GM19328 (cell line): ENCODE results near the gene VWA3B.
"Not testable (repeated sequence)": the region's sequence is repeated elsewhere in the genome, so short reads cannot be mapped to it uniquely, and the experiment has no call there.

Experiments used
- ATAC-seq: cut with Tn5 transposase; IDR thresholded peaks from one replicate; pipeline ENCODE4 v1.9.1; 2021; ENCODE audit warnings: mild to moderate bottlenecking, moderate library complexity; ENCODE audit not compliant: unreplicated experiment

Gene VWA3B

DNA sequence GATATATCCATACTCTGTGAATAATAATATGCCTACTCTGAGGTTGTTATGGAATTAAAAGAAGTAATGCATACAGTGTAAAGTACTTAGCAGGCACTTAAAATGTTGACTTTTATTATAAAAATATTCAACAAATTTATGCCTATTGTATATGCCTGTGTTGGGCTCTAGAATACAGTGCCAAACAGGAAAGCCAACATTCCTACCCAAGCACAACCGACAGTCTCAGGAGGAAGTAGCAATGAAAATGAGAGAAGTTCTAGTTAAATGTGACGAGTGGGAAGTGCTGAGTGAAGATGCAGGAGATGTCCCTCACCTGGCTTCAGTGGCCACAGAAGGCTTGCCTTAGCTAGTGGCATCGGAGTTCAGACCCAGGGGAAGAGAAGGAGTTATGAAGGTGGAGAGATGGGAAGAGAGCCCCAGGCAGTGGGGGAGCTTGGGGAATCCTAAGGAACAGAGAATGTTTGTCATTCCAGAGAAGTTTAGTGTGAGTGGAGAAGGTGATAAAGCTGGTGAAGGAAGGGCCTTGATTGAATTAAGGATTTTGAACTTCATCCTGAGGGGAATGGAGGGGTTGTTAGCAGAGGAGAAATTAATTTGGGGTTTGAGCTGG lies 153.9 kb downstream of the VWA3B start:
- ATAC-seq: no peak

DNA sequence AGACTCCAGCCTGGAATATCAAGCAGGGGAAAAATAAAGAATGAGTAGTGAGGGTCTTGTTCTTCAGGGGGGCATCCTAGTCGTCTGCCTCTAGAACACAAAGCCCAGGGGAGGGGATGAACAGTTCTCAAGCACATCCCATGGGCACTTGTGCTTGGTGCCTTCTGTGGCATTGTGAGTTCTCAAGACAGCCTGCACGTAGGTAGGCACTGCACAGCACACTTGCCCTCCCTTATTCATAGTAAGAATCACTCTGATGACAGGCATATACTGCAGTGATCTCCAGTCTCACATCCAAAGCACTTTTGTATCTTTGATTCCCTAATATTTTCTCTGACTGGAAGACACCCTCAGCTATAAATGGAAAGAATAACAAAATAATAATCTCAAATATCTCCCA lies 154.6 kb downstream of the VWA3B start:
- no peak for ATAC-seq

DNA sequence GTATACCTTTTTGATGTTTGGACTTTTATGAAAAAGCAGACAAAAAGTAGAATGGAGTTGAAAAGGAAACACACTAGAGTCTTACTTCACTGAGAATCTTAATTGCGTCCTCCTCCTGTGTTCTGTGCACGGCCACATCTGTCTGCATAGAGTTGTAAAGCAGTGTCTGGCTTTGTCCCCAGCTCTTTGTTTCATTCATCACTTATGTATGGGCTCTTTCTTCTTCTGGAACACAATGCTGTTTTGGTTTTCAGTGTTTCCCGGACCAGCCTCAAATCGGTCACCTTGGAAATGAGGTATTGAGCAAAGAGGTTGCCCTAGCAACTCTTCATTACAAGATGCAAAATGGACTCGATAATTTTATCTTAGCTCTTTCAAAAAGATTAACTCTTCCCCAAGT lies 155.0 kb downstream of the VWA3B start:
- ATAC-seq: no peak

DNA sequence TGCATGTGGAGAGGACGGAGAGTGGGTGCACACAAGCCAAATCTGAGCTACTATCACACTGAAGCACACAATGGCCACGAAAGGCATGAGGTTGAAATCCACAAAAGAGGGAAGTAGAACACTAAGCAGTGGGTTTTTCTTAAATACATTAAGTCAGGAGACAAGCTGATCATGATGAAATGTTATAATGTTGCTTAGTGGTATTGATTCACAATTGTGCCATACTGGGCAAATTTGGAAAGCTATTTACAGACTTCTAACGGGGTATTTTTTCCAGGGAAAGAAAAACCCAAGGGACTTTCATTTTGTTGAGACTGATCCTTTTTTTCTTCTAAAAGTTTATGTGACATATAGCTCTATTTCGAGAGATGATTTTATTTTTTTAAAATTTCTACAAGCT lies 158.5 kb downstream of the VWA3B start:
- ATAC-seq: no peak

DNA sequence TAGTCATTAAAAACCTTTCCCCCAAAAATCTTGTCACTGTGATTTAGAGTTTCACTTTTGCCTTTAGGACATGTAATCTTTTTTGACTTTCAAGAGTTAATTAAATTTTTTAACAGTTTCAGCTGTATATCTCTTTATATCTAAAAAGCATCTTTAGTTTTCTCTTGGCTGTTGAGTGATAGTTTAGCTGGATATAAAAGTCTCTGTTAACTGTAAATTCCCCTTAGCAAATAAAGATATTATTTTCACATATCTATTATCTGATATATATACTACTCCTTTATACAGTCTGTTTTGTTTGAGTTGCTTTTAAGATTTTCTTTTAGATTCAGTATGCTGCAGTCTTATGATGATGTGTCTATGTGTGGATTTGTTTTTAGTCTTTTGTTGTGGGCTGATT lies 160.4 kb downstream of the VWA3B start:
- ATAC-seq: no peak

DNA sequence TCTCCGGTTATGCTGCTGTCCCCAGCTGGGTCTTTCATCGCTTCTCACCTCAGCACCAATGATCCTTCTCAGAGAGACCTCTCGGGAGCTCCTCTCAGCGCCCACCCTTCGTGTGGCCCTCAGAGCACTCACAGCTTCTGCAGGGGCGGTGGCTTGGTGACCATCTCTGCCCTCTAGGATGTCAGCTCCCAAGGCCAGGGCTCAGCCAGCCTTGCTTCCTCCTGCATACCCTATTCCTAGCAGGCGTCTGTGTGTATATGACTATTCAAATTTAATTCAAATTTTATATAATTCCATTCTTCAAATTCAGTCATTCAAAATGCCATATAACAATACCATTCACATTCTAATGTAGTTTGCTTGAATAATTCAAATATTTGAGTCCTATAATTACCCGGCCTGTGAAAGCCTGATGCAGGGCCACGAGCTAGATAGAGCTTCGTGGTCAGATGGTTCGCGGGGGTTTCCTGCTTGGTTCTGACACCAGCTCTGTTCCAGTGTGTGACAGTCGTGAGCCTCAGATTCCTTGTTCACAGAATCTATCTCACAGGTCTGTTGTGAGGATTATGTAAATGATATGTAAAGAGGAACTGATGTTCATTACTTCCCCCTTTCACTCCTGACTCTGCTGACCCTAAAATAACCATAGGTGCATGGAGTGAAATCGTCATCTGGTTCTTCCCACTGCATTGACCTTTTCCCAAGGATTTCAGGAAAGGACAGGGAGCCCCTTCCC lies 165.2 kb downstream of the VWA3B start:
- ATAC-seq: no peak

DNA sequence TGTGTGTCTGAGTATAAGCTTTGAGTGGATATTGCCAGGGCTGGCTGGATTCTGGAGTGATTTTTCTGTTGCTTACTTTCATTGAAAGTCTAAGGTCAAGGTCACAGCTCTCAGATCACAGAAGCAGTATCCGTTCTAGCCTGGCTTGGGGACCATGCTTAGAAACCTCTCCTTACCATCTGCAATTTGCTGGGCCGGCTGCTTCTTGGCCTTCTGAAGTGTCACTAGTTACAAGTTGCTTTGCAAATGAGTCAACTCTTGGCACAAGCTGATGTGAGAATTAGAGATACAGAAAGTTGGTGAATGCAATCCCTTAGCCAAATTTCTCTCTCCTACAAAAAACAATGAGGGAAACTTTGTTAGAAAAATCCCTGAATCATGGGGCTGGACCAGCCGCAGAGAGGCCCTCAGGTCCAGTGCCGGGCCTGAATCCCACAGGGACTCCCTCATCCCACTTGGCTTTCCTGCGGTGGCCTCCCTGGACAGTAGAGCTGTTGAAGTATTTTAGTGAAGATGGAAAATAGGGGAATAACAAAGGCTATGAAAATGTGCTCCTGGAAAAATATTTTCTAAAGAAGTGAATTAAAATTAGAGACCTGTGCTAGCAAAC lies 166.6 kb downstream of the VWA3B start:
- ATAC-seq: no peak

DNA sequence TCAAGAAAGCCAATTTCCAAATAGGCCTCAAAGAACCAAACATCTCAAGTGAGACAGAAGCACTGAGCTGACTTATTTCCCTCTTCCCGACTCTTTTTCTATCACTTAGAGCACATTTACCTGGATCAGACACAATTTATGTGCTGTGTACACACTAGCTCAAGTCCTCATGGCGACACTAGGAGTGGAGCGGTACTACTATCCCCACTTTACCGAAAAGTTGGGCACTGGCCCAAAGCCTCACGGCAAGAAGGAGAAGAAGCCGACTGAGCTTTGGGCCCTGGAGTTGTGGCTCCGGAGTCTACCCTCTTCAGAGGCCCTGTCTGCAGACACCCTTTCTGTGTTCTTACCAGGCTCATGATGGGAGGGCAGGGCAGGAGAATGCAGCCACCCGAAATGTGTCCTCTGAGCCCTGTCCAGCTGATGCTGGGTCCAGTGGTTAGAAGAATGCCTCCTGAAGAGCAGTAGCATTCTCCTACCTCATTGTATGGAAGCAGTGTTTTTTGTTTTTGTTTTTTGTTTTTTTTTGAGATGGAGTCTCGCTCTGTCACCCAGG lies 167.6 kb downstream of the VWA3B start:
- no peak for ATAC-seq

DNA sequence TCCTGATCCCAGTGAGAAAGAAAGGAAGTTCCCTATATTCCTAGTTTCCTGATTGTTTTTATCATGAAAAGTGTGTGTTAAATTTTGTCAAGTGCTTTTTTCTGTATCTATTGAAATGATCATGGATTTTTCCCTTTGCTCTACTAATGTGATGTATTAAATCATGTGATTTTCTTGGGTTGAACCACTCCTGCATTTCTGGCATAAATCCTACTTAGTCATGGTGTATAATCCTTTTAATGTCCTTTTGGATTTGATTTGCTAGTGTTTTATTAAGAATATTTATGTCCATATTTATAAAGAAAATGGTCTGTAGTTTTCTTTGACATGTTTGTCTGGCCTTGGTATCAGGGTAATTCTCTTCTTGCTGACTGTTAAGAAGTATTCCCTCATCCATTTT lies 171.9 kb downstream of the VWA3B start:
- no peak for ATAC-seq

DNA sequence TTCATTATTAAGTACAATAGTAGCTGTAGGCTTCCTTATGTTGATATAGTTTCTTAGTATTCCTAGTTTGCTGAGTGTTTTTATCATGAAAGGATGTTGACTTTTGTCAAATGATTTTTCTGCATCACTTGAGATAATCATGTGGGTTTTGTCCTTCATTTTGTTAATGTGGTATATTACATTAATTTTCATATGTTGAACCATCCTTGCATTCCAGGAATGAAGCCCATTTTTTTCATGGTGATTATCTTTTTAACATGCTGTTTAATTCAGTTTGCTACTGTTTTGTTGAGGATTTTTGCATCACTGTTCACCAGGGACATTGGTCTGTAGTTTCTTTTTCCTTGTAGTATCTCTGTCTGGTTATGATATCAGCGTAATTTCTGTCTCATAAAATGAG lies 176.4 kb downstream of the VWA3B start:
- no peak for ATAC-seq

DNA sequence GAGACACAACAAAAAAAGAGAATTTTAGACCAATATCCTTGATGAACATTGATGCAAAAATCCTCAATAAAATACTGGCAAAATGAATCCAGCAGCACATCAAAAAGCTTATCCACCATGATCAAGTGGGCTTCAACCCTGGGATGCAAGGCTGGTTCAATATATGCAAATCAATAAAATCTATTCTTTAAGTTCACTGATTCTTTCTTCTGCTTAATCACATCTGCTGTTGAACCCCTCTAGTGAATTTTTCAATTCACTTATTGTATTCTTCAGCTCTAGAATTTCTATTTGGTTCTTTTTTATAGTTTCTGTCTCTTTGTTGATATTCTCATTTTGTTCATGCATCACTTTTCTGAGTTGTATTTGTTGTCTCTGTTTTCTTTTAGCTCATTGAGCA lies 181.3 kb downstream of the VWA3B start:
- ATAC-seq: not testable (repeated sequence)

DNA sequence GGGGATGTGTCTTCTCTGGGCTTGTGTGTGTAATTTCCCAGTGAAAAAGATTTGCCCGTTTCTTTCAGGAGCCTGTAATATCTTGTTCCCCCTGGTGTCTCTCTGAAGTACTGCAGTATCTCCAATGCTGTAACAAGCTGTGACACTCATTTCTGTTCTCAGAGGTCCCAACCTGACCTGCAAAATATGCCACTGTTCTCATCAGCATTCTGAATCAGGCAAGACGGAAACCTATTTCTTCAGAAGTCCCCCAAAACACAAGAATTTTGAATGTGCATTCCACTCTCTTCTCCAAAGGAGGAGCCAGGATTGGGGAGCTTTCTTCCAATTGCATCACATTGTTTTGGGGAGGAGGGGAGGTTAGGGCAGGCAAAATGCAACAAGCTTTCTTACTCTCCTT lies 182.3 kb downstream of the VWA3B start:
- no peak for ATAC-seq

DNA sequence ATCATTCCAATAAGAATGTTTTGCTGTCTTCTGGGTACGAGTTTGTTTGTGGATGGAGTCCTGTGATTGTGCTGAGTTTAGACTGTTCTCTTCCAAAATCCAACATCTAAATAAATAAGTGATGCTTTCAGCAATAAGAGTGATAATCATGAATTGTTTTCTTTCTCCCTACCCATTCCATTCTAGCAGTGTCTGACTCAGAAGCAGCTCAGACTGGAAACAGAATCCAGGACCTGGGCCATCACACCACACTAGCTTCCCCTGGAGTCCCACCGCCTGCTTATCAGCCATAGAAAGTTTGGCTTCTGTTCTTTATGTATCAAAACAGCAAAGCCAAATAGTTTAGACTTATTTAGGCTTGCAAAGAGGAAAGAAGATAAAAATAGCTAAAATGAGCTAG lies 182.9 kb downstream of the VWA3B start:
- no peak for ATAC-seq

DNA sequence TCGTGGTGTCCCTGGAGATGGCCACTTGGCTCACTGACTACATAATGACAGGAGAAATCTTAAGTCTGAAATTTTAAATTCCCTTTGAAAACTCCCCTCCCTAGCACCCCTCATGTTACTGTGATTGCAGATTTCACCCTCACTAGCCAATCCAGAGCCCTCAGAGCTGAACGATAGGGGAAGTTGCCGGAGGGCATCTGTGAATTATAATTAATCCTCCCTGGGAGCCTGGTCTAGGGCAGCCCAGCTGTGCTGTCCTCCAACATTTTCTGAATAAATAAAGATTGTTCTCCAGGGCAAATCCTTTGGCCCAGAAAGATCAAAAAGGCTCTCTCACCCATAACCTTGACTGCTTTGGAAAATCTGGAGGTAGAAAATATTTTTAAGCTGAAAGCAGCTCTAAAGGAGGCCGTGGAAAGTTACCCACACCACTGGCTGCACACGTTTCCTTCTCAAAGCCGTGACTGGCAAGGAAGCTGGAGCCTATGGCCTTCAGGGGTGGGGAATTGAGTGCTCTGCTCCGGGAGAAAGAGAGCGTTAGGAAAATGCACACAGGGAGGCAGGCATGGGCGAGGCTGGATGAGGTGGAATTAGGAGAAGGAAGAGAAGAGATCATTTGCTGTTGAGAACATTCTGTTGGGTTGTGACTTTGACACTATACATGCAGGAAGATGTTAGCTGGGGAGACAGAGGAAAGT lies 190.3 kb downstream of the VWA3B start:
- no peak for ATAC-seq

DNA sequence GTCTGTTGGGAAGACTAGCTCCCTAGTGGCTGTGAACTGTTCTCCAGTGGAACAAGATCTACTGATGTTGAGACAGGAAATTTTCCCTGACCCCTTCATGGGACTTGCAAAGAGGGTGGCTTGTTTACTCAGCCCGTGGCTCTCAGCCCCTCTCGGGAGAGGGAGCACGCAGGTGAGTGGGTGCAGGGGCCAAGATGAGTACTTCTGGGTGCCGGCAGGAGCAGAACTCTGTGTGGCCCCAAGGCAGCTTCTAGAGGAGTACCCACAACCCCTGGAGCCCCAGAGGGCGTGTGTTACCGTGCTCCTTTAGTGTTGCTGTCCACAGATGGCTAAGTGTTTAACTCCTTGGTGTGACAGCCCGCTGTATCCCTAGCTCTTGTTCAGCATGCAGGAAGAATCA lies 191.1 kb downstream of the VWA3B start:
- no peak for ATAC-seq

DNA sequence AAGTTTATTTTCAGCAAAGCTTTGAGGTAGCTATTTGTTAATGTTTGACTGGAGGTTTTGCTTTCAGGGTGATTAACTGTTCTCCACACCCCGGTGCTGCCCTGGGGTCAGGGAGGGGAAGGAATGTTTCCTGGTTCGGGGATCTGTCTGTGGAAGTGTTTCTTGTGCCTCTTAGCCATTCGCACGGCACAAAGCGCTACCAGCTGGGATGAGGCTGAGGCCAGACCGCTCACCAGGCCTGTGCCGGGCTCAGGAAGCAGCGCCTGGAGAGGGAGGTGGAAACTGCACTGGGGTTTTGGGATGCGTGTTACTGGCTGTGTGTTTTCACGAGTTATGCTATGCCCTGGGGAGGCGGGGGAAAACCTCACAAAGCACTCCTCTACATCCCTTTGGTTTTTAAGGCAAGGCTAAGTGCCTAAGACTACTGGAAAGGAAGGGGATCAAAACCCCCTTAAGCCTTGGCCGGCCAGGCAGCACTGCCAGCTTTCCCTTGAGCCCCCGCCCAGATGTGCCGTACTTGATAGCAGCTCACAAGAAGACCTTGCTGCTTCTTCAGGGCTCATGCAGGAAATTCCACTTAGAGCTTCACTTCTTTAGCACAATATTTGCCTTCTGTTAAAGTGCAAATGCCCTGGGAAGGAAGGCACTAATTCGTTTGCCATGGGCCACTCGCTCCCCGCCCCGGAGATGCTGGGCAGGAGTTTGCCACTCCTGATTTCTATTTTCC lies 193.6 kb downstream of the VWA3B start:
- no peak for ATAC-seq

DNA sequence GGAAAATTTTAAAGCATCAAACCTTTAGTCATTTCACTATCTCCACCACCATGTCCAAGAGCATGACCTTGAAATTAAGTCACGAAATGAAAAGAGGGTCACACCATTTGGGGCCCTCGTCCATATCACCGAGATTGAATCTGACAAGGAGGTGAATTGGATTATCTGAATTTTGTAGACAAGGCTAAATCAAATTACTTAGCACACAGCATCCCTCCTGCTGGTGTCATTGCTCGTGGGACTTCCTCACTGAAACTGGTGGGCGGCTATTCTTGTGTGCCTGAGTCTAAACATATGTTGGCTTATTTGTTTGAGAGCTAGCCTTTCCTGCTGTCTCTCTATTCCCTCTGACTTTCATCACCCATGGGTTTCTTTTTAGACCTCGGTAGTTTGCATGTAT lies 194.6 kb downstream of the VWA3B start:
- no peak for ATAC-seq

DNA sequence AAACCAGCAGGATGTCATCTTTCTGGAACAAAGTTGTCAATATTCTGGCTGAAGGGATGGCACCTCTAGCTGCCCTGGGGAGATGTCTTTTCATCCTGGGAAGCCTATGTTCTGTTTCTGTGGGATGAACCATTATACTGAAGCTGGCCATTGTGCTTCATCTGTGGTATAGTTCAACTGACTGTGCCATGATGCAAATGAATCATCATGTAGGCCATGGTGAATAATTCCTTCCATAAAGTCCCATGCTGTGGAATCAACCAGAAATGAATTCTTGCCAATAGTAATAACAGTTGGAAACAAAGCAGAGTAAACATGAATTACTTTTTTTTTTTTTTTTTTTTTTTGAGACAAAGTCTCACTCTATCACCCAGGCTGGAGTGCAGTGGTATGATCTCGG lies 195.1 kb downstream of the VWA3B start:
- no peak for ATAC-seq

DNA sequence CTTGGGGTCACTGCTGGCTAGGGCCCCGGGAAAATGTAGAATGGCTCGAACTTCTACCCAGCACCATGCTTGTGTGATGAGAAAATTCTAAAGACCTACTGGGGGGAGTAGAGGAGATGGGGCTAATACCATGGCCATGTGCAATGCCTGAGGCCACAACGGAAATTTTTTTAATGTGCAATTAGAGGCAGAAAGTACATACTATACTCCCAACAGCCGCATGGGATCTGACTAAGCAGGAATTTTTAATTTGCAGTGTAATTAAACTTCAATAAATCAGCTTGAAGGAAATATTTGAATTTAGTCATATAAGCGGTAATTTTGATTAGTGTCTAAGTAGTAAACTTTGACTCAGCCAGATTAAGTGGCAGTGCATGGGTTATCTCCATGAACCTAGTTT lies 206.1 kb downstream of the VWA3B start:
- ATAC-seq: no peak

DNA sequence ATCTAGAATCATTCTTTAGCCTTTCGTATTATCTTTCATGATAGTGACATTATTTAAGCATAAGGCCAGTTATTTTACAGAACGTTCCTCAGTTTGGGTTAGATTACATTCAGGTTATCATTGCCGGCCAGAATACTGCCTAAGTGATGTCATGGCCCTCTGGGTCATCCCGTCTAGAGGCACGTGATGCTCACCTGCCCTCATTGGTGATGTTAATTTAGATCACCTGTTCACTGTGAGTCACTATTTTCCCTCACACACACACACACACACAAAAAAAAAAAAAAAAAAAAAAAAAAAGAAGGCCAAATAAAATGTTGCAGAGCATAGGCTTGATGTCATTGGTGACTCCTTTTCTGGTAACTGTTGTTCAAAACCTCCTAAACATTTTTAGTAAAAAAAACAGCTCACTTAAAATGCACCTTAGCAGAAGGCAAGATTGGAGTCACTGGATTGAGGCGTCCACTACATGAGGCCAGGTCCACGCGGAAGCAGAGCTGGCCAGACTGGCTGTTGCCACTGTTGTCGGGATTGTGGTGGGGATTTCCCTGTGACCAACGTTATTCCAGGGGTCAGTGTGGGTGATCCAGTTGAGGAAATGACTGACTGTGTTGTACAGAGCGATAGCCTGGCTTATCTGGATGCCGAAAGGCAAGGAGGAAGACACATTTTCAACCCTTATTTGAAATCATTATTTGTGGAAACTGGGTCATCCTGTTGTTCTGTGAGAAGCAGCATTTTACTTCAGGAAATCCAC lies 207.1 kb downstream of the VWA3B start:
- no peak for ATAC-seq
